ENCODE measurements around the gene FNBP1L. TPM values are rescaled to one million over a fixed set of nuclear protein-coding genes. Genes with fewer than 3 reads are reported as not detected.

Gene FNBP1L
- total RNA-seq, 2 donors from 2014 or later = 12.2 to 13.2 TPM

- no peak for TF ChIP-seq CTCF (IDR thresholded peaks at IDR 0.05)
- Histone ChIP-seq H3K9me3 (no peaks in the 10 kb centered on the region), H3K4me1 (ENCODE audit: control insufficient read depth in 1 of 2, low read depth in 2 of 2) (peaks cover 0 to 8% of the 10 kb centered on the region in 2 donors), H3K27ac (no peak overlapping the region), H3K4me3 (no peak overlapping the region), H3K36me3 (no peaks in the 10 kb centered on the region), H3K27me3 (replicated peaks; ENCODE audit: insufficient read depth) (no peaks in the 10 kb centered on the region)
- DNase-seq (ENCODE audit: low spot score) (no peak), ATAC-seq (ENCODE audit: insufficient number of reproducible peaks, low FRiP score, low read depth) (no peak)
These were observed 73.7 kb downstream of the FNBP1L start for GRCh38 chr1:93521618-93522017.

DNA sequence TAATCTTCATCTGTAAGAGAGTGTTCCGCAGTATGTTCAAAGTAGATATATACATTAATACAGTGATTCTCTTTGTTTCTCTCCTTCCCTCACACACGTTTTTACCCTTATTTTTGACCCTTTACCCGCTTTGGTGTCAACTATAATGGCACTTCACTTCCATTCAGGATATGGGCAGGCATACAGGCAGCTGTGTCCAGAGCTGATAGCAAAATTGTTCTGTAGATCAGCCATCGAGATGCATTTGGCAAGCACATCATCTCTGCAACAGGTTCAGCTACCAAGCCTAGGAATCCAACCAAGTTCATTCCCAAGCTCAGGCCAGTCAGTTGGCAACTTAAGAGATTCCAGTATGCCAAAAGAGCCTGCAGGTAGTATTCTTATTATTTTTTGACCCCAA is 74.8 kb downstream of the FNBP1L start:
- DNase-seq (ENCODE audit: low spot score) = no peak
- Histone ChIP-seq H3K4me1 (ENCODE audit: control insufficient read depth in 1 of 2, low read depth in 2 of 2) (peaks cover 0 to 8% of the 10 kb centered on the region in 2 donors), H3K27ac (no peak overlapping the region), H3K9me3 (no peaks in the 10 kb centered on the region), H3K4me3 (no peak overlapping the region), H3K36me3 (no peaks in the 10 kb centered on the region), H3K27me3 (replicated peaks; ENCODE audit: insufficient read depth) (no peaks in the 10 kb centered on the region)
- ATAC-seq (ENCODE audit: insufficient number of reproducible peaks, low FRiP score, low read depth) = no peak
- no peak for TF ChIP-seq CTCF (IDR thresholded peaks at IDR 0.05)

DNA sequence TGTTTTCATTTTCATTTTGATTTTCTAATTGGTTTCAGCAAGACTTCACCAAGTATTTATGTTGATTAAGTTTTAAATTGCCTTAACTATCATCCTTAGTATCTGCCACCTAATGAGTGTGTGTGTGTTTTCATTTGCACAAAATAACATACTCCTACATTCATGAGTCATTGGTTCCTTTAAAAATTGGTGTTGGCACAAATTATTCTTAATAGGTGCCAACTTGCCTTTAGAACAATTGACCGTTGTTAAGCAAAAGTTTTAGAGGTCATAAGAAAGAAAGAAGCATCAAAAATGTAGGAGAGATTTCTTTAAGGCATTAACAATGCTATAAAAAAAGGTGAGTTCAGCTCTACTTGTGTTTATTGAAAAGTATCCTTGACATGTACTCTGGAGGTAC is 77.5 kb downstream of the FNBP1L start:
- no peaks in the 10 kb centered on the region for H3K36me3 ChIP-seq
- H3K4me3 ChIP-seq = no peak overlapping the region
- no peak for TF ChIP-seq CTCF (IDR thresholded peaks at IDR 0.05)
- no peak overlapping the region for H3K27ac ChIP-seq
- H3K27me3 ChIP-seq (replicated peaks; ENCODE audit: insufficient read depth) = no peaks in the 10 kb centered on the region
- no peak for DNase-seq (ENCODE audit: low spot score)
- no peak for ATAC-seq (ENCODE audit: insufficient number of reproducible peaks, low FRiP score, low read depth)
- H3K4me1 ChIP-seq (ENCODE audit: control insufficient read depth in 1 of 2, low read depth in 2 of 2) = peaks cover 0 to 8% of the 10 kb centered on the region in 2 donors
- no peaks in the 10 kb centered on the region for H3K9me3 ChIP-seq

- DNase-seq (ENCODE audit: low spot score) = no peak
- Histone ChIP-seq H3K9me3 (no peaks in the 10 kb centered on the region), H3K4me3 (no peak overlapping the region), H3K36me3 (no peaks in the 10 kb centered on the region), H3K27me3 (replicated peaks; ENCODE audit: insufficient read depth) (no peaks in the 10 kb centered on the region), H3K27ac (no peak overlapping the region), H3K4me1 (ENCODE audit: control insufficient read depth in 1 of 2, low read depth in 2 of 2) (peaks cover 0 to 8% of the 10 kb centered on the region in 2 donors)
- TF ChIP-seq CTCF (IDR thresholded peaks at IDR 0.05) = no peak
- no peak for ATAC-seq (ENCODE audit: insufficient number of reproducible peaks, low FRiP score, low read depth)
These were observed 78.5 kb downstream of the FNBP1L start for GRCh38 chr1:93526431-93526830.

DNA sequence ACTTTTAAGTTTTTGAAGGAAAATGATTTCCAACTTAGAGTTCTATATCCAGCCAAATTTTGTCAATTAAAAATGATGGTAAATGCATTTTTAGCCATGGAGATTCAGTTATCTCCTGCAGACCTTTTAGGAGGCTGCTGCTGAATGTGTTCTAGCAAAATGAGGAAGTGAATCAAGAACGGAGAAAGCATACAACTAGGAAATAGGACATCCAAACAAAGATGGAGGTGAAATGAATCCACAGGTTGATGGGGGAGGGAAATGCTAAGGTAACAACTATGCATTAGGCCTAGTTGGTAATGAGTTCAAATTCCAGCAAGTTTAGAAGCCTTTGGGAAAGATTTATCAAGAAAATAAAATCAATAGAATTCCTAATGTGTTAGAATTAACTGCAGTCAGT is 80.5 kb downstream of the FNBP1L start:
- H3K27me3 ChIP-seq (replicated peaks; ENCODE audit: insufficient read depth) = no peaks in the 10 kb centered on the region
- TF ChIP-seq CTCF (IDR thresholded peaks at IDR 0.05) = no peak

More for the DNA sequence above, 80.5 kb downstream of the FNBP1L start:
- Histone ChIP-seq H3K9me3 (no peaks in the 10 kb centered on the region), H3K4me1 (ENCODE audit: control insufficient read depth in 1 of 2, low read depth in 2 of 2) (peaks cover 0 to 8% of the 10 kb centered on the region in 2 donors), H3K27ac (no peak overlapping the region), H3K4me3 (no peak overlapping the region), H3K36me3 (no peaks in the 10 kb centered on the region)
- no peak for DNase-seq (ENCODE audit: low spot score)
- no peak for ATAC-seq (ENCODE audit: insufficient number of reproducible peaks, low FRiP score, low read depth)
